ENCODE data around the gene CUEDC1. TPM values are rescaled to one million over a fixed set of nuclear protein-coding genes. Genes with fewer than 3 reads are reported as not detected.

The CUEDC1 gene
- total and polyA plus RNA-seq, 2 of the 13 experiments (the other 11 are each of a cell fraction or from before 2014, with no cell fraction given) = 7.4 to 12.9 TPM

- 0 out of 2 replicates have a peak, but pooled peaks have one; percentile 37 for TF ChIP-seq UBTF (CRISPR knock-in tag; IDR thresholded peaks at IDR 0.05)
- TF ChIP-seq NKX3-1 (CRISPR knock-in tag; IDR thresholded peaks at IDR 0.05) = no peak
- TF ChIP-seq MLXIP (CRISPR knock-in tag; IDR thresholded peaks at IDR 0.05; ENCODE audit: borderline replicate concordance) = no peak
- no peak for TF ChIP-seq NFKBIZ (CRISPR knock-in tag; IDR thresholded peaks at IDR 0.05)
- no peak for TF ChIP-seq ZIK1 (CRISPR knock-in tag; IDR thresholded peaks at IDR 0.05; ENCODE audit: borderline replicate concordance, low read depth)
- no peak for TF ChIP-seq GMEB2 (CRISPR knock-in tag; IDR thresholded peaks at IDR 0.05; ENCODE audit: low read depth)
- TF ChIP-seq ISL2 (CRISPR knock-in tag; IDR thresholded peaks at IDR 0.05) = no peak; the same call in 1 of the 2 replicates
- TF ChIP-seq ZNF724P (CRISPR knock-in tag; IDR thresholded peaks at IDR 0.05; ENCODE audit: borderline replicate concordance) = no peak
- TF ChIP-seq TBX2 (CRISPR knock-in tag; IDR thresholded peaks at IDR 0.05; ENCODE audit: borderline replicate concordance) = peak; percentile 75
- TF ChIP-seq SAFB2 (CRISPR knock-in tag; IDR thresholded peaks at IDR 0.05; ENCODE audit: borderline replicate concordance, low read depth) = peak; percentile 75; the same call in 1 of the 2 replicates
- TF ChIP-seq ZNF547 (CRISPR knock-in tag; IDR thresholded peaks at IDR 0.05) = no peak
- peak; percentile 69 for TF ChIP-seq JARID2 (CRISPR knock-in tag; IDR thresholded peaks at IDR 0.05; ENCODE audit: insufficient replicate concordance)
- TF ChIP-seq ZNF33B (CRISPR knock-in tag; IDR thresholded peaks at IDR 0.05) = no peak
- TF ChIP-seq MIER3 (CRISPR knock-in tag; IDR thresholded peaks at IDR 0.05; ENCODE audit: borderline replicate concordance) = peak; percentile 81; the same call in 1 of the 2 replicates
- TF ChIP-seq TFDP1 (CRISPR knock-in tag; IDR thresholded peaks at IDR 0.05; ENCODE audit: borderline replicate concordance) = no peak
- TF ChIP-seq ZBTB14 (CRISPR knock-in tag; IDR thresholded peaks at IDR 0.05) = no peak
- no peak for TF ChIP-seq NFYC (CRISPR knock-in tag; IDR thresholded peaks at IDR 0.05)
- TF ChIP-seq ZSCAN31 (CRISPR knock-in tag; IDR thresholded peaks at IDR 0.05; ENCODE audit: low read depth) = no peak
- TF ChIP-seq ZBTB26 (CRISPR knock-in tag; IDR thresholded peaks at IDR 0.05; ENCODE audit: borderline replicate concordance) = no peak; the same call in 1 of the 2 replicates
These were observed 17.1 kb downstream of the CUEDC1 start (continued) for GRCh38 chr17:57938061-57938502.

All from HepG2 (cell line).